NB4 (cell line): ENCODE data around the gene TMEM80.

Experiments used
- DNase-seq: peaks from one replicate; pipeline ENCODE4 v3.0.0; 2010; ENCODE audit warnings: low read depth
- H3K4me3 ChIP-seq: one replicate; pipeline ENCODE4 v1.5.1; 2011; ENCODE audit warnings: mild to moderate bottlenecking, low read depth, low read length, moderate library complexity
- MYC ChIP-seq: IDR thresholded peaks from 2 replicates; pipeline ENCODE4 v1.6.1; 2011; ENCODE audit warnings: low read depth, low read length
- POLR2A ChIP-seq: IDR thresholded peaks from 2 replicates; pipeline ENCODE4 v1.6.1; 2011; ENCODE audit warnings: mild to moderate bottlenecking; ENCODE audit not compliant: insufficient read length; ENCODE audit errors: extremely low read depth
- TF ChIP-seq, protein P1 (sequence below): IDR thresholded peaks from one replicate; pipeline ENCODE4 v1.5.1; 2012; ENCODE audit warnings: low read depth, low read length
- TF ChIP-seq, protein P2 (sequence below): IDR thresholded peaks from 2 replicates; pipeline ENCODE4 v1.6.1; 2011; ENCODE audit warnings: low read depth, low read length

TMEM80 gene

DNA sequence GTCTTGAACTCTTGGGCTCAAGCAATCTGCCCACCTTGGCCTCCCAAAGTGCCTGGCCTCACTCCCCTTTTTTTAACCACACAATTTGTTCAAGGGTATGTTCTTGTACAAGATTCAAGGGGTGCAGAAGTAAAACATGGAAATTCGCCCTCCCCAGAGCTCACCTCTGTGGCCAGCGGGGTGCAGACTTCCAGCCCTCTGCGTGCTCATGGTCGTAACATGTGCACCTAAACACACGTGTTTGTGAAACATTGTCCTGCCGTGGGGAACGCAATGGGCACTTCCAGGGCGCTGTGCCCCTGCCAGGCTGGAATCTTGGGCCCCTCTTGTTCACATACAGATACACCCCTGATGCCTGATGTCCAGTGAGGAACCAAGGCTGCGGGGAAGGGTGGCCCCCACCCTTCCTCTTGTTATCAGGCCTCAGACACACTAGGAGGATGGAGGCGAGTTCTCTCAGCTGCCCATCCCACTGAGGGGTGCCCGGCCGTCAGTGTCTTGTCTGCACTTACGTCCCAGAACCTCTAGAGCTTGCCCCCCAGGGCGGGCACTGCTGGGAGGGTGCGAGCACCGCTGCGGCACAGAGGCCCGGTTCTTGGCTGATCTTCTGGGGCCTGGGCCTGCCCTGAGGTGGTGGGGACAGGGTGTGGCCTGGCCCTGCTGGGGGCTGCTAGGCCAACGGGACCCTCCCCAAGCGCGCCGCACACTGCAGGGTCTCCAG lies 6.3 kb downstream of the TMEM80 start:
- no peak overlapping the region for H3K4me3 ChIP-seq
- TF ChIP-seq POLR2A (no peak), MYC (no peak)
- TF ChIP-seq, protein P1, sequence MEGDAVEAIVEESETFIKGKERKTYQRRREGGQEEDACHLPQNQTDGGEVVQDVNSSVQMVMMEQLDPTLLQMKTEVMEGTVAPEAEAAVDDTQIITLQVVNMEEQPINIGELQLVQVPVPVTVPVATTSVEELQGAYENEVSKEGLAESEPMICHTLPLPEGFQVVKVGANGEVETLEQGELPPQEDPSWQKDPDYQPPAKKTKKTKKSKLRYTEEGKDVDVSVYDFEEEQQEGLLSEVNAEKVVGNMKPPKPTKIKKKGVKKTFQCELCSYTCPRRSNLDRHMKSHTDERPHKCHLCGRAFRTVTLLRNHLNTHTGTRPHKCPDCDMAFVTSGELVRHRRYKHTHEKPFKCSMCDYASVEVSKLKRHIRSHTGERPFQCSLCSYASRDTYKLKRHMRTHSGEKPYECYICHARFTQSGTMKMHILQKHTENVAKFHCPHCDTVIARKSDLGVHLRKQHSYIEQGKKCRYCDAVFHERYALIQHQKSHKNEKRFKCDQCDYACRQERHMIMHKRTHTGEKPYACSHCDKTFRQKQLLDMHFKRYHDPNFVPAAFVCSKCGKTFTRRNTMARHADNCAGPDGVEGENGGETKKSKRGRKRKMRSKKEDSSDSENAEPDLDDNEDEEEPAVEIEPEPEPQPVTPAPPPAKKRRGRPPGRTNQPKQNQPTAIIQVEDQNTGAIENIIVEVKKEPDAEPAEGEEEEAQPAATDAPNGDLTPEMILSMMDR, result no peak
- TF ChIP-seq, protein P2, sequence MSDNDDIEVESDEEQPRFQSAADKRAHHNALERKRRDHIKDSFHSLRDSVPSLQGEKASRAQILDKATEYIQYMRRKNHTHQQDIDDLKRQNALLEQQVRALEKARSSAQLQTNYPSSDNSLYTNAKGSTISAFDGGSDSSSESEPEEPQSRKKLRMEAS, result no peak
- no peak for DNase-seq

DNA sequence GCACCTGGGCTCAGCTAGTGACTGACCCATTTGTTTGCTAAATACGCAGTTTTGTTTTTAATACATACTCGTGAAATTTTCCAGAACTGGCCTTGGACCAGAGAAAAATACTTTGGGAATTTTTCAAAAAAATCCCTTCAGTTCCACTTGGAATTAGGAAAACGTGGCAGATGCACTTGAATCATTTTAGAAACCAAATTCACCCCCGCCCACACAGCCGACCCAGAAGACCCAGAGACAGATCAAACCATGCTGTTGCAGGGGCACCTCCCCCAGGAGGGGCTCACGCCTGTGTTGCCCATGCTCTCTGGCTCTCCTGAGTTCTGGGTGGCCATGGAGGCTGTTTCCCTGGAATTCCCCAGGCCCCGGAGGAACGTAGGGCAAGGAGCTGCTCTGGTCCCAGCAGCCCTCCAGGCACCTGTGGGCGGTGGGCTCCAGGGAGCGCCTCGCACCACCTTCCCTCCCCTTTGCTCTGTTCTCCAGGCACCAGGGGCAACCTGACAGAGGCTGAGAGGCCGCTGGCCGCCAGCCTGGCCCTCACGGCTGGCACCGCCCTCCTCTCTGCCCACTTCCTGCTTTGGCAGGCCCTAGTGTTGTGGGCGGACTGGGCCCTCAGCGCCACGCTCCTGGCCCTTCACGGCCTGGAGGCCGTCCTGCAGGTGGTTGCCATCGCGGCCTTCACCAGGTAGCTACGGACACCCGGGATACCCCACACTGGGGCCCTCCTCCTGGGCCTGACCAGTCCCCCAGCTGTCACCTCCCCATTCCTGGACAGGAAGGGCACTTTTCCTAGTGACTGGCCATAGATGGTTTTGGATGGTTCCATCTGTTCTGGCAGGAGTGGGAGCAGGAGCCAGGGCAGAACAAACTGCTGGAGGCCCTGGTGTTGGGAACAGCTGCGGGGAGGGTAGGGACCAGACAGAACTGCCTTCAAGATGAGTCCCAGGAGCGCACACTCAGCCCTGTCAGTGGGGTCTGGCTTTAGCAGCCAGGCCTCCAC lies 7.1 kb downstream of the TMEM80 start:
- H3K4me3 ChIP-seq, result no peak overlapping the region
- DNase-seq, result no peak
- TF ChIP-seq, protein P1, result no peak
- TF ChIP-seq, protein P2, result no peak
- TF ChIP-seq MYC (no peak), POLR2A (no peak)

DNA sequence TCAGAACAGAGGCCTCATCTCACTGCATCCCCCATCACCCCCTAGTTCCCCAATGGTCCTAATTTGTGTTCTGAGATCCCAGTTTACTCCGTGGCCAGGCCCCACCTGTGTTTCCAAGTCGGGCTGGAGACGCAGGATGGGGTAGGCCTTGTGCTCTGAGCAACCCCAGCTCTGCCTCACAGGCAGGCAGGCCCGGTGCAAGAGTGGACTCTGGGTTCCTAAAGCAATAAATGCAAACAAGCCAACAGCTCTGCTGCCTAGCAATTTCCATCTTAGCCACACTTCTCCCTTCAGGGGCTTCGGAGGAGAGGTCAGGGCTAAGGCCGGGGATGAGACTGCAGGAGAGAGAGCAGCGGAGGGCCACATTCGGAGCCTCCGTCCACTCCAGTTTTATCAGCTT lies 7.9 kb downstream of the TMEM80 start:
- no peak overlapping the region for H3K4me3 ChIP-seq
- TF ChIP-seq, protein P1, result no peak
- TF ChIP-seq MYC, result no peak
- TF ChIP-seq, protein P2, result no peak
- TF ChIP-seq POLR2A, result no peak
- DNase-seq, result no peak

DNA sequence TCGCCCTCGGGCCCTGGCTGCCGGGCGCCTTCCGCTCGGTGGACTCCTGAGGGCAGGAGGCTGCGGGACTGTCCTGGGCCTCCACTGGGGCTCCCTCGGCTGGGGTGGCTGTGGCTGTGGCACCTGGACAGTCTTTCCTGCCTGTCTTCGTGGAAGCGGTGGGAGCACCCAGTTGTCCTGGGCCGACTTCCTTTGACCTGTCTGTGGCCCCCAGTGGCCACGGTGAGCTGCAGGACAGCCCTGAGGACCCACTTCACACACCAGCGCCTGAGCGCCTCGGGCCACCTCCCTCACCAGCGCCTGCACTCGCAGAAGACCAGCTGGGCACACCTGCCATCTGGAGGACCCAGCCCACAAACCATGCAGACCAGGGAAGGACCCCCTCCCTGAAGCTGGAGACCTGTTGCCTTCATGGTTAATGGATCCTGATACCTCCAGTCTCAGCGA lies 8.6 kb downstream of the TMEM80 start:
- no peak for DNase-seq
- no peak for TF ChIP-seq POLR2A
- TF ChIP-seq MYC, result no peak
- TF ChIP-seq, protein P2, result no peak
- TF ChIP-seq, protein P1, result no peak
- no peak overlapping the region for H3K4me3 ChIP-seq

DNA sequence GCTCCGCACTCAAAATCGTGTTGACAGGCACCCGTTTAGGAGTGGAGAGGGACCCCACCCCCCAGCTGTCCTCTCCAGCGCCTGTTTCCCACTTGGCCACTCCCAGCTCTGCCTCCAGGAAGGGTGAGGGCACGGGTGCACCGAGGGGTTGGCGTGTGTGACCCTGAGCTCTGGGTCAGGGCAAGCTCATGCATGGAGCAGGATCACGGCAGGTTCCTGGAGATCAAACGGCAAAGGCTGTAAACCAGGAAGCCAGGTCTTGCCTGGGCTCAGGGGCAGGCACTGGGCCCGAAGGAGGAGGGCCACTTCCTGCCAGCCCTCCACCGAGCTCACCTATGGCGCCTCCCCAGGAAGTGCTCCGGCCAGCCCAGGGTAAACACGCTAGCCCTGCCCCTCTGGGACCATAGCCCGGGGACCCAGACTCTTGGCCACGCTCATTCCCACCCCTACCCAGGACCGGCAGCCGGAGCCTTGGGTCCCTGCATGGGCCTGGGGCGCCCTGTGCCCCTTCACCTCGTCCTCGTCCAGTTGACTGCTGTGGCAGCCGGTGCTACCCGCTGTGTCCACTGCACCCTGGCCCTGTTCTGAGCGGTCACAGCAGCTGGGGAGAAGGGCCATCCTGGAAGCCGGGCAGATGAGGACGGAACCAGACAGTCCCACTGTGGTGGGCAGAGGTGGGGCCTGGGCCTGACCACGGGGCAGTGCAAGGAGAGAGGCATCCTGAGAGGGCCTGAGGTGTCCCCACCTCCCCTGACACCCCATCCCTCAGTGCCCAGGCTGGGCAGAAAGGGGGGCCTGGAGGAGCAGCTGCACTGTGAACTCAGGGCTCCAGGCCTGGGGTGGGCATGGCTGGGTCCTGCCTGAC lies 9.4 kb downstream of the TMEM80 start:
- no peak for DNase-seq
- no peak overlapping the region for H3K4me3 ChIP-seq
- TF ChIP-seq, protein P1, result no peak
- TF ChIP-seq, protein P2, result no peak
- TF ChIP-seq MYC, result no peak
- TF ChIP-seq POLR2A, result no peak
